ENCODE measurements around the gene TBC1D1. TPM values are rescaled to one million over a fixed set of nuclear protein-coding genes. Genes with fewer than 3 reads are reported as not detected.

Gene TBC1D1
- polyA plus RNA-seq, 1 donor from 2014 or later = 23.2 TPM

- Histone ChIP-seq H3K27me3 (ENCODE audit: insufficient read depth, low read depth, low read length) (no peaks in the 10 kb centered on the region), H3F3A (ENCODE audit: insufficient read depth, low read length, poor library complexity, severe bottlenecking) (no peaks in the 10 kb centered on the region), H3K79me2 (replicated peaks; ENCODE audit: insufficient read depth, low read length) (no peaks in the 10 kb centered on the region), H3K27ac (ENCODE audit: low read length) (no peak overlapping the region), H3K9me2 (ENCODE audit: insufficient read depth, low read length) (no peaks in the 10 kb centered on the region), H4K20me1 (ENCODE audit: insufficient read depth) (no peaks in the 10 kb centered on the region), H3K4me3 (ENCODE audit: low read length) (no peak overlapping the region), H2AFZ (ENCODE audit: low read depth, low read length) (no peak overlapping the region), H3K4me2 (ENCODE audit: low read length) (no peak overlapping the region), H3K36me3 (ENCODE audit: insufficient read depth, low read length) (no peaks in the 10 kb centered on the region), H3K9me3 (ENCODE audit: low read length) (no peaks in the 10 kb centered on the region), H3K9ac (ENCODE audit: low read length) (no peak overlapping the region)
- TF ChIP-seq, protein P1, sequence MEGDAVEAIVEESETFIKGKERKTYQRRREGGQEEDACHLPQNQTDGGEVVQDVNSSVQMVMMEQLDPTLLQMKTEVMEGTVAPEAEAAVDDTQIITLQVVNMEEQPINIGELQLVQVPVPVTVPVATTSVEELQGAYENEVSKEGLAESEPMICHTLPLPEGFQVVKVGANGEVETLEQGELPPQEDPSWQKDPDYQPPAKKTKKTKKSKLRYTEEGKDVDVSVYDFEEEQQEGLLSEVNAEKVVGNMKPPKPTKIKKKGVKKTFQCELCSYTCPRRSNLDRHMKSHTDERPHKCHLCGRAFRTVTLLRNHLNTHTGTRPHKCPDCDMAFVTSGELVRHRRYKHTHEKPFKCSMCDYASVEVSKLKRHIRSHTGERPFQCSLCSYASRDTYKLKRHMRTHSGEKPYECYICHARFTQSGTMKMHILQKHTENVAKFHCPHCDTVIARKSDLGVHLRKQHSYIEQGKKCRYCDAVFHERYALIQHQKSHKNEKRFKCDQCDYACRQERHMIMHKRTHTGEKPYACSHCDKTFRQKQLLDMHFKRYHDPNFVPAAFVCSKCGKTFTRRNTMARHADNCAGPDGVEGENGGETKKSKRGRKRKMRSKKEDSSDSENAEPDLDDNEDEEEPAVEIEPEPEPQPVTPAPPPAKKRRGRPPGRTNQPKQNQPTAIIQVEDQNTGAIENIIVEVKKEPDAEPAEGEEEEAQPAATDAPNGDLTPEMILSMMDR (IDR thresholded peaks at IDR 0.05; ENCODE audit: poor library complexity, severe bottlenecking) = no peak
- TF ChIP-seq MXI1 (conservative IDR thresholded peaks at IDR 0.05; ENCODE audit: poor library complexity, severe bottlenecking) (no peak), SMC3 (conservative IDR thresholded peaks at IDR 0.05; ENCODE audit: poor library complexity) (no peak), RAD21 (conservative IDR thresholded peaks at IDR 0.05) (no peak), POLR2AphosphoS5 (IDR thresholded peaks at IDR 0.05) (no peak), TAF1 (IDR thresholded peaks at IDR 0.05; ENCODE audit: low read depth) (no peak), EP300 (conservative IDR thresholded peaks at IDR 0.05; ENCODE audit: poor library complexity, severe bottlenecking) (no peak), EZH2 (IDR thresholded peaks at IDR 0.05; ENCODE audit: borderline replicate concordance, insufficient read depth, low read length, poor library complexity, severe bottlenecking) (no peak)
- TF ChIP-seq, protein P2, sequence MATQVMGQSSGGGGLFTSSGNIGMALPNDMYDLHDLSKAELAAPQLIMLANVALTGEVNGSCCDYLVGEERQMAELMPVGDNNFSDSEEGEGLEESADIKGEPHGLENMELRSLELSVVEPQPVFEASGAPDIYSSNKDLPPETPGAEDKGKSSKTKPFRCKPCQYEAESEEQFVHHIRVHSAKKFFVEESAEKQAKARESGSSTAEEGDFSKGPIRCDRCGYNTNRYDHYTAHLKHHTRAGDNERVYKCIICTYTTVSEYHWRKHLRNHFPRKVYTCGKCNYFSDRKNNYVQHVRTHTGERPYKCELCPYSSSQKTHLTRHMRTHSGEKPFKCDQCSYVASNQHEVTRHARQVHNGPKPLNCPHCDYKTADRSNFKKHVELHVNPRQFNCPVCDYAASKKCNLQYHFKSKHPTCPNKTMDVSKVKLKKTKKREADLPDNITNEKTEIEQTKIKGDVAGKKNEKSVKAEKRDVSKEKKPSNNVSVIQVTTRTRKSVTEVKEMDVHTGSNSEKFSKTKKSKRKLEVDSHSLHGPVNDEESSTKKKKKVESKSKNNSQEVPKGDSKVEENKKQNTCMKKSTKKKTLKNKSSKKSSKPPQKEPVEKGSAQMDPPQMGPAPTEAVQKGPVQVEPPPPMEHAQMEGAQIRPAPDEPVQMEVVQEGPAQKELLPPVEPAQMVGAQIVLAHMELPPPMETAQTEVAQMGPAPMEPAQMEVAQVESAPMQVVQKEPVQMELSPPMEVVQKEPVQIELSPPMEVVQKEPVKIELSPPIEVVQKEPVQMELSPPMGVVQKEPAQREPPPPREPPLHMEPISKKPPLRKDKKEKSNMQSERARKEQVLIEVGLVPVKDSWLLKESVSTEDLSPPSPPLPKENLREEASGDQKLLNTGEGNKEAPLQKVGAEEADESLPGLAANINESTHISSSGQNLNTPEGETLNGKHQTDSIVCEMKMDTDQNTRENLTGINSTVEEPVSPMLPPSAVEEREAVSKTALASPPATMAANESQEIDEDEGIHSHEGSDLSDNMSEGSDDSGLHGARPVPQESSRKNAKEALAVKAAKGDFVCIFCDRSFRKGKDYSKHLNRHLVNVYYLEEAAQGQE (IDR thresholded peaks at IDR 0.05; ENCODE audit: borderline replicate concordance) = no peak
These were observed 43.2 kb downstream of the TBC1D1 start for GRCh38 chr4:37934096-37934495.

DNA sequence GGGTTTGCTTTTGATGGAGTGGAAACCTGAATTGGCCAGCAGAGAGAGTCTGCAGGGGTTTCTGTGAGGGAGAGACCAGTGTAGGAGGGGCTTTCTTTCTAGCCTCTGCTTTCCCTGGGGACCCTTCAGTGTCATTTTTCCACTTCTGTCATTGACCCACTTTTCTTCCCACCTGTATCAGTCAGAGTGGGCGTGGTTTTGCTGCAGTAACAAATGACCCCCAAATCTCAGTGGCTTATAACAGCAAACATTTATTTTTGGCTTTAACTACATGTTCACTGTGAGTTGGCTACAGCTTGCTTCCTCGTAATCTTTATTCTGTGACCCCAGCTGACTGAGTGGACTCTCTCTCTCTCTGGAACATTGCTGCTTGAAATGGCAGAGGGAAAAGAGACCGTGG is 43.7 kb downstream of the TBC1D1 start:
- Histone ChIP-seq H4K20me1 (ENCODE audit: insufficient read depth) (no peaks in the 10 kb centered on the region), H3K79me2 (replicated peaks; ENCODE audit: insufficient read depth, low read length) (no peaks in the 10 kb centered on the region), H3F3A (ENCODE audit: insufficient read depth, low read length, poor library complexity, severe bottlenecking) (no peaks in the 10 kb centered on the region), H3K9me2 (ENCODE audit: insufficient read depth, low read length) (no peaks in the 10 kb centered on the region), H2AFZ (ENCODE audit: low read depth, low read length) (no peak overlapping the region), H3K9me3 (ENCODE audit: low read length) (no peaks in the 10 kb centered on the region), H3K9ac (ENCODE audit: low read length) (no peak overlapping the region), H3K4me3 (ENCODE audit: low read length) (no peak overlapping the region), H3K36me3 (ENCODE audit: insufficient read depth, low read length) (no peaks in the 10 kb centered on the region), H3K27ac (ENCODE audit: low read length) (no peak overlapping the region), H3K27me3 (ENCODE audit: insufficient read depth, low read depth, low read length) (no peaks in the 10 kb centered on the region), H3K4me2 (ENCODE audit: low read length) (no peak overlapping the region)
- TF ChIP-seq POLR2AphosphoS5 (IDR thresholded peaks at IDR 0.05) = no peak

- Histone ChIP-seq H2AFZ (ENCODE audit: low read depth, low read length) (no peak overlapping the region), H3K27ac (ENCODE audit: low read length) (no peak overlapping the region), H3K4me3 (ENCODE audit: low read length) (no peak overlapping the region), H3F3A (ENCODE audit: insufficient read depth, low read length, poor library complexity, severe bottlenecking) (no peaks in the 10 kb centered on the region), H4K20me1 (ENCODE audit: insufficient read depth) (no peaks in the 10 kb centered on the region), H3K79me2 (replicated peaks; ENCODE audit: insufficient read depth, low read length) (no peaks in the 10 kb centered on the region), H3K27me3 (ENCODE audit: insufficient read depth, low read depth, low read length) (no peaks in the 10 kb centered on the region), H3K9ac (ENCODE audit: low read length) (no peak overlapping the region), H3K36me3 (ENCODE audit: insufficient read depth, low read length) (no peaks in the 10 kb centered on the region), H3K9me2 (ENCODE audit: insufficient read depth, low read length) (no peaks in the 10 kb centered on the region), H3K9me3 (ENCODE audit: low read length) (no peaks in the 10 kb centered on the region), H3K4me2 (ENCODE audit: low read length) (no peak overlapping the region)
- TF ChIP-seq, protein P1 (IDR thresholded peaks at IDR 0.05; ENCODE audit: poor library complexity, severe bottlenecking) = no peak
- TF ChIP-seq MXI1 (conservative IDR thresholded peaks at IDR 0.05; ENCODE audit: poor library complexity, severe bottlenecking) (no peak), POLR2AphosphoS5 (IDR thresholded peaks at IDR 0.05) (no peak), TAF1 (IDR thresholded peaks at IDR 0.05; ENCODE audit: low read depth) (no peak), EZH2 (IDR thresholded peaks at IDR 0.05; ENCODE audit: borderline replicate concordance, insufficient read depth, low read length, poor library complexity, severe bottlenecking) (no peak), SMC3 (conservative IDR thresholded peaks at IDR 0.05; ENCODE audit: poor library complexity) (no peak), EP300 (conservative IDR thresholded peaks at IDR 0.05; ENCODE audit: poor library complexity, severe bottlenecking) (no peak), RAD21 (conservative IDR thresholded peaks at IDR 0.05) (no peak)
- TF ChIP-seq, protein P2 (IDR thresholded peaks at IDR 0.05; ENCODE audit: borderline replicate concordance) = no peak
These were observed 44.1 kb downstream of the TBC1D1 start for GRCh38 chr4:37935026-37935425.

Measured in neural cell (in vitro differentiated cells).